HEK293T (cell line): ENCODE results near the gene EXD3.

ENCODE experiments used
- BHLHE40 ChIP-seq: fragments of 450-650 bp; IDR thresholded peaks from 2 replicates; pipeline ENCODE4 v1.6.1; 2016; ENCODE audit warnings: mild to moderate bottlenecking, moderate library complexity, borderline replicate concordance
- FOXA1 ChIP-seq: fragments of 450-650 bp; IDR thresholded peaks from 2 replicates; pipeline ENCODE4 v1.6.1; 2016; ENCODE audit warnings: mild to moderate bottlenecking
- FOXM1 ChIP-seq: fragments of 450-650 bp; IDR thresholded peaks from 2 replicates; pipeline ENCODE4 v1.6.1; 2017; ENCODE audit warnings: mild to moderate bottlenecking, borderline replicate concordance
- HDGF ChIP-seq: fragments of 450-650 bp; IDR thresholded peaks from 2 replicates; pipeline ENCODE4 v1.6.1; 2017; ENCODE audit warnings: antibody characterized with exemption, borderline replicate concordance
- LEF1 ChIP-seq: fragments of 450-650 bp; IDR thresholded peaks from 2 replicates; pipeline ENCODE4 v1.6.1; 2017; ENCODE audit warnings: mild to moderate bottlenecking, borderline replicate concordance
- NFRKB ChIP-seq: fragments of 450-650 bp; IDR thresholded peaks from 2 replicates; pipeline ENCODE4 v1.6.1; 2016; ENCODE audit warnings: mild to moderate bottlenecking, moderate library complexity
- SP1 ChIP-seq: fragments of 450-650 bp; IDR thresholded peaks from 2 replicates; pipeline ENCODE4 v1.6.1; 2017
- TARDBP ChIP-seq: fragments of 450-650 bp; IDR thresholded peaks from 2 replicates; pipeline ENCODE4 v1.6.1; 2016
- ZNF384 ChIP-seq: fragments of 450-650 bp; IDR thresholded peaks from 2 replicates; pipeline ENCODE4 v1.6.1; 2016
- TF ChIP-seq, protein P1 (sequence below): fragments of 450-650 bp; IDR thresholded peaks from 2 replicates; pipeline ENCODE4 v1.6.1; 2016

DNA sequence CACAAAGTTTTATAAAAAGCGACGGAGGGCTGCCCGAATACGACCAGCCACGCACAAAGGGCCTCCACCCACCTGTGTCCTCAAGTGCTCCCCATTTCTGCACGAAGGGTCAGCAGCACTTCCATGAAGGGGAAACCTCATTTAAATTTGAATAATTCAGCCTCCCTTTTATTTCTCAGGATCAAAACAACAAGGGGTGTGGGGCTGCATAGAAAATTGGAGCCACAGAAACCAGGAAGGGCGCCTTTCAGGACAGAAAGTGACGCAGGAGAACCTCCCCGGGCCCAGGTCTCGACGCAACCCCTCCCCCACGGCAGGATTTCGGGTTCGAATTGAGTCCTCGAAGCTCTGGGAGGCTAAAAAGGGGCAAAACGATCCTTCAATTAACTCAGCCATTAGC, 123.0 kb downstream of the EXD3 start:
- TF ChIP-seq FOXA1 (no peak), ZNF384 (no peak), FOXM1 (no peak), HDGF (no peak), BHLHE40 (no peak), LEF1 (no peak), TARDBP (no peak), NFRKB (no peak), SP1 (no peak)
- TF ChIP-seq, protein P1, sequence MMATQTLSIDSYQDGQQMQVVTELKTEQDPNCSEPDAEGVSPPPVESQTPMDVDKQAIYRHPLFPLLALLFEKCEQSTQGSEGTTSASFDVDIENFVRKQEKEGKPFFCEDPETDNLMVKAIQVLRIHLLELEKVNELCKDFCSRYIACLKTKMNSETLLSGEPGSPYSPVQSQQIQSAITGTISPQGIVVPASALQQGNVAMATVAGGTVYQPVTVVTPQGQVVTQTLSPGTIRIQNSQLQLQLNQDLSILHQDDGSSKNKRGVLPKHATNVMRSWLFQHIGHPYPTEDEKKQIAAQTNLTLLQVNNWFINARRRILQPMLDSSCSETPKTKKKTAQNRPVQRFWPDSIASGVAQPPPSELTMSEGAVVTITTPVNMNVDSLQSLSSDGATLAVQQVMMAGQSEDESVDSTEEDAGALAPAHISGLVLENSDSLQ = no peak
